ENCODE measurements around the gene GADD45A. TPM values are rescaled to one million over a fixed set of nuclear protein-coding genes. Genes with fewer than 3 reads are reported as not detected.

GADD45A gene
- total RNA-seq, 1 experiment from 2014 or later: 35.4 TPM

DNA sequence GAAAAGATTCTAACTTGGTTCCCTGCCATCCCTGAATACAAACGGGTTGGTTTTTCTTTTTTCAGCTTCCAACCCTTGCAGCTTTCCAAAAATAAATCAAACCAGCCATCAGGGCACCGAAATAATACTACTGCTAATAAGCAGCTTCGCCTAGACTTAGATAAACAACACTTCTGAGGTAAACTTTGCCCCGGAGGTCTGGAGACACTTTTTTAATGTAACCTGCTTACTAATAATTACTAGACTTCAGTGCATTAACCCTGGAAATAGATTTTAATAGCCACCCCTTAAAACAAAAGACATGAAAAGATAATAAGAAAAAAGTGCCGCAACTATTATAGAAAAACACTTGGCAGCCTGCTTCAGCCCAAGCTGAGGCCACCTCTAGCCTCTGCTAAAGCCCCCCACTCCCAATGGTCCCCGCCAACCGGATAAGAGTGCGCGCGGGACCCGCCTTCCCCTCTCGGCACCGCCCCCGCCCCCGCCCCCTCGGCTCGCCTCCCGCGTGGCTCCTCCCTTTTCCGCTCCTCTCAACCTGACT is 405 bp upstream of the GADD45A start:
- intact Hi-C loops (cut with micrococcal nuclease; ENCODE audit: unreplicated experiment): loop anchor here (10.0 kb wide), 1 partner anchor 150 kb away; no protein-coding TSS in a partner anchor
- Mint-ChIP-seq H3K27me3 (ENCODE audit: unreplicated experiment) (no peaks in the 10 kb centered on the region), H3K9me3 (ENCODE audit: low read depth, unreplicated experiment) (no peaks in the 10 kb centered on the region), H3K4me3 (ENCODE audit: low read depth, unreplicated experiment) (peak overlapping the region; percentile 96), H3K36me3 (ENCODE audit: insufficient read depth, unreplicated experiment) (peaks cover 59% of the 10 kb centered on the region), H3K4me1 (ENCODE audit: low read depth, unreplicated experiment) (peaks cover 40% of the 10 kb centered on the region), H3K27ac (ENCODE audit: unreplicated experiment) (peak overlapping the region; percentile 89)
- no peak for DNase-seq
- TF ChIP-seq, protein P1, sequence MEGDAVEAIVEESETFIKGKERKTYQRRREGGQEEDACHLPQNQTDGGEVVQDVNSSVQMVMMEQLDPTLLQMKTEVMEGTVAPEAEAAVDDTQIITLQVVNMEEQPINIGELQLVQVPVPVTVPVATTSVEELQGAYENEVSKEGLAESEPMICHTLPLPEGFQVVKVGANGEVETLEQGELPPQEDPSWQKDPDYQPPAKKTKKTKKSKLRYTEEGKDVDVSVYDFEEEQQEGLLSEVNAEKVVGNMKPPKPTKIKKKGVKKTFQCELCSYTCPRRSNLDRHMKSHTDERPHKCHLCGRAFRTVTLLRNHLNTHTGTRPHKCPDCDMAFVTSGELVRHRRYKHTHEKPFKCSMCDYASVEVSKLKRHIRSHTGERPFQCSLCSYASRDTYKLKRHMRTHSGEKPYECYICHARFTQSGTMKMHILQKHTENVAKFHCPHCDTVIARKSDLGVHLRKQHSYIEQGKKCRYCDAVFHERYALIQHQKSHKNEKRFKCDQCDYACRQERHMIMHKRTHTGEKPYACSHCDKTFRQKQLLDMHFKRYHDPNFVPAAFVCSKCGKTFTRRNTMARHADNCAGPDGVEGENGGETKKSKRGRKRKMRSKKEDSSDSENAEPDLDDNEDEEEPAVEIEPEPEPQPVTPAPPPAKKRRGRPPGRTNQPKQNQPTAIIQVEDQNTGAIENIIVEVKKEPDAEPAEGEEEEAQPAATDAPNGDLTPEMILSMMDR (IDR thresholded peaks at IDR 0.05; ENCODE audit: unreplicated experiment): no peak
- BruUV-seq (replicated peaks): TSS peak; percentile 85
- CTCF ChIA-PET: interaction anchor here (0.6 to 2.1 kb wide), 19 partner anchors 10 to 458 kb away, joined by 3 to 11 read pairs (median 4); no protein-coding TSS in a partner anchor

DNA sequence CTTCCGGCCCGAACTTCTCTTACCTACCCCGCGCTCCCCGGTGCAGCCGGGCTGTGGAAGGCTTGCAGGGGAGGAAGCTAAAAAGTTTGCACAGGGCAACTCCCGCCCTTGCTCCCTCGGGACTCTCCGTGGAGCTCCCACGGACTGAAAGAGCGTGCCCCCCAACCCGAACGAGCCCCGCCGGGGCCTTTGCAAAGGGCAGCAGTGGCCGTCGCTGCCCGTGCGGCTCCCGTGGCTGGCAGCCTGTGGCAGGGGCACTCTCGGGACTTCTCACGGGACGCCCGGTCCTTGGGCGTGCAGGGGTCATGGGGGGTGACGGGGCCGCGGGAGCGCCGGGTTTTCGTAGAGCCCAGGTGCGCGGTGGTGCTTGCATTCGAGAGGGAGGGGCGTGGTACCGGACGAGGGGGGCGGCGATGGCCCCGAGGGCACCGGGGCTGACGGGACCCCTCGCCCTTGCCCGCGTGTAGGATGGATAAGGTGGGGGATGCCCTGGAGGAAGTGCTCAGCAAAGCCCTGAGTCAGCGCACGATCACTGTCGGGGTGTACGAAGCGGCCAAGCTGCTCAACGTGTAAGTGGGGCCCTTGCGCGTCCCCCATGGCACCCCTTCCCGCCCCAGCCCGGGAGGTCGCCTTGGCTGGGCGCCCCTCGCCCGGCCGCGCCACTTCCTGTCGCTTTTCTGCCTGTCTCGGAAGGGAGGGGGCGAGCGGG is 711 bp downstream of the GADD45A start:
- no peaks in the 10 kb centered on the region for H3K9me3 Mint-ChIP-seq (ENCODE audit: low read depth, unreplicated experiment)
- H3K4me3 Mint-ChIP-seq (ENCODE audit: low read depth, unreplicated experiment): peak overlapping the region; percentile 96
- BruUV-seq (replicated peaks): no TSS peak
- H3K27ac Mint-ChIP-seq (ENCODE audit: unreplicated experiment): peak overlapping the region; percentile 89
- peaks cover 40% of the 10 kb centered on the region for H3K4me1 Mint-ChIP-seq (ENCODE audit: low read depth, unreplicated experiment)
- CTCF ChIA-PET: interaction anchor here (0.6 to 2.1 kb wide), 15 partner anchors 9 to 153 kb away, joined by 3 to 11 read pairs (median 4); no protein-coding TSS in a partner anchor
- H3K36me3 Mint-ChIP-seq (ENCODE audit: insufficient read depth, unreplicated experiment): peaks cover 59% of the 10 kb centered on the region
- no peaks in the 10 kb centered on the region for H3K27me3 Mint-ChIP-seq (ENCODE audit: unreplicated experiment)
- TF ChIP-seq, protein P1 (IDR thresholded peaks at IDR 0.05; ENCODE audit: unreplicated experiment): no peak
- peak; percentile 59 for DNase-seq
- intact Hi-C loops (cut with micrococcal nuclease; ENCODE audit: unreplicated experiment): loop anchor here (1.0 to 10.0 kb wide), 2 partner anchors 124 to 151 kb away; no protein-coding TSS in a partner anchor

DNA sequence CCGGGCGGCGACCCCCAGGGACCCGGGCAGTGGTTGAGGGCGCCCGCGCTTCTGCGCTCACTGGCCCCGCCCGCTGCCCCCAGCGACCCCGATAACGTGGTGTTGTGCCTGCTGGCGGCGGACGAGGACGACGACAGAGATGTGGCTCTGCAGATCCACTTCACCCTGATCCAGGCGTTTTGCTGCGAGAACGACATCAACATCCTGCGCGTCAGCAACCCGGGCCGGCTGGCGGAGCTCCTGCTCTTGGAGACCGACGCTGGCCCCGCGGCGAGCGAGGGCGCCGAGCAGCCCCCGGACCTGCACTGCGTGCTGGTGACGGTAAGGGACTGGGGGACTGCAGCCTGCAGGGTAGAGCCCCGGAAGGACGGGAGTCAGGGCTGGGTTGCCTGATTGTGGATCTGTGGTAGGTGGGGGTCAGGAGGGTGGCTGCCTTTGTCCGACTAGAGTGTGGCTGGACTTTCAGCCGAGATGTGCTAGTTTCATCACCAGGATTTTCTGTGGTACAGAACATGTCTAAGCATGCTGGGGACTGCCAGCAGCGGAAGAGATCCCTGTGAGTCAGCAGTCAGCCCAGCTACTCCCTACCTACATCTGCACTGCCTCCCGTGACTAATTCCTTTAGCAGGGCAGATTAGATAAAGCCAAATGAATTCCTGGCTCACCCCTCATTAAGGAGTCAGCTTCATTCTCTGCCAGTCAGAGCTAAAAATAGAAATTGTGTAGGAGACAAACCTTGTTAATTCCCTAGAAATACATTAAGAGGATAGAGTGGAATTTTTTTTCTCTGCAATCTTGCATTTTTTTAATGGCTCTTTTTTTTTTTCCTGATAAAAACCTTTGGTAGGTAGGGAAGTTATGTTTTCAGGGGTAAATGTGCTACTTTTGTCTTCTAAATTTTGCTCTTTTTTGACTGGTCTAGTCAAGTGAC is 1.5 kb downstream of the GADD45A start:
- Mint-ChIP-seq H3K4me1 (ENCODE audit: low read depth, unreplicated experiment) (peaks cover 40% of the 10 kb centered on the region), H3K4me3 (ENCODE audit: low read depth, unreplicated experiment) (peak overlapping the region; percentile 96), H3K9me3 (ENCODE audit: low read depth, unreplicated experiment) (no peaks in the 10 kb centered on the region), H3K27ac (ENCODE audit: unreplicated experiment) (peak overlapping the region; percentile 89), H3K27me3 (ENCODE audit: unreplicated experiment) (no peaks in the 10 kb centered on the region), H3K36me3 (ENCODE audit: insufficient read depth, unreplicated experiment) (peaks cover 59% of the 10 kb centered on the region)
- CTCF ChIA-PET: interaction anchor here (0.7 to 1.3 kb wide), 6 partner anchors 14 to 154 kb away, joined by 3 to 7 read pairs (median 4); no protein-coding TSS in a partner anchor
- TF ChIP-seq, protein P1 (IDR thresholded peaks at IDR 0.05; ENCODE audit: unreplicated experiment): no peak
- intact Hi-C loops (cut with micrococcal nuclease; ENCODE audit: unreplicated experiment): loop anchor here (1.0 to 10.0 kb wide), 2 partner anchors 125 to 152 kb away; no protein-coding TSS in a partner anchor
- BruUV-seq (replicated peaks): TSS peak; percentile 73
- peak; percentile 72 for DNase-seq

DNA sequence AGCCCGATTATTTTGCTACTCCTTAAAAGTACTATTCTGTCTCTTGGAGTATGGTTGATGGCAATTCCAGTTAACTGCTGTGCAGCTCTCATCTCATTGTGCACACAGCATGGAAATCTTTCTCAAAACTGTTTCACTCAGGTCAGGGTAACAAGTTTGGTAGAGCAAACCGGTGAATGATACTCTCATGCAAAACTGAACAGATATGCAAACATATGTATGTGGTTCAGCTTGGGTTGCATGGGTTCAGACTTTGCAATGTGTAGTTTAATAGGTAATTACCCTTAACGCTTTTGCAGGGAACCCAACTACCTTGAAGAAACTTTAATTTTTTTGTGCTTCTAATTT is 2.2 kb downstream of the GADD45A start:
- BruUV-seq (replicated peaks): no TSS peak
- DNase-seq: no peak
- Mint-ChIP-seq H3K27ac (ENCODE audit: unreplicated experiment) (peak overlapping the region; percentile 89), H3K4me1 (ENCODE audit: low read depth, unreplicated experiment) (peaks cover 40% of the 10 kb centered on the region), H3K4me3 (ENCODE audit: low read depth, unreplicated experiment) (peak overlapping the region; percentile 96), H3K27me3 (ENCODE audit: unreplicated experiment) (no peaks in the 10 kb centered on the region), H3K9me3 (ENCODE audit: low read depth, unreplicated experiment) (no peaks in the 10 kb centered on the region), H3K36me3 (ENCODE audit: insufficient read depth, unreplicated experiment) (peaks cover 59% of the 10 kb centered on the region)
- TF ChIP-seq, protein P1 (IDR thresholded peaks at IDR 0.05; ENCODE audit: unreplicated experiment): no peak
- CTCF ChIA-PET: interaction anchor here (1.0 to 1.3 kb wide), 4 partner anchors 14 to 125 kb away, joined by 3 to 7 read pairs (median 4); no protein-coding TSS in a partner anchor
- intact Hi-C loops (cut with micrococcal nuclease; ENCODE audit: unreplicated experiment): loop anchor here (10.0 kb wide), 1 partner anchor 152 kb away; no protein-coding TSS in a partner anchor

Data from Calu3 (cell line).